Epithelial cell of proximal tubule (primary cell): ENCODE data around the gene NRXN2. TPM values are rescaled to one million over a fixed set of nuclear protein-coding genes. Genes with fewer than 3 reads are reported as not detected.

Experiments used
- DNase-seq: peaks from one replicate; pipeline ENCODE4 v3.0.0-alpha.2; 2011; ENCODE audit warnings: low read depth
- H3K4me3 ChIP-seq: 2 replicates; pipeline ENCODE4 v1.5.1; 2011; ENCODE audit warnings: low read depth, mild to moderate bottlenecking, low read length
- total RNA-seq: library from RNA; depleted of rRNA; stranded (reverse); fragments of >200 nt; gene quantifications from 2 replicates; pipeline ENCODE4 v1.2.3, GENCODE V29; 2015
- TF ChIP-seq, protein P1 (sequence below): conservative IDR thresholded peaks from 2 replicates; pipeline ENCODE4 v1.5.1; 2012; ENCODE audit warnings: low read depth, mild to moderate bottlenecking, low read length

Gene NRXN2
- total RNA-seq, 1 donor from 2014 or later: not detected

DNA sequence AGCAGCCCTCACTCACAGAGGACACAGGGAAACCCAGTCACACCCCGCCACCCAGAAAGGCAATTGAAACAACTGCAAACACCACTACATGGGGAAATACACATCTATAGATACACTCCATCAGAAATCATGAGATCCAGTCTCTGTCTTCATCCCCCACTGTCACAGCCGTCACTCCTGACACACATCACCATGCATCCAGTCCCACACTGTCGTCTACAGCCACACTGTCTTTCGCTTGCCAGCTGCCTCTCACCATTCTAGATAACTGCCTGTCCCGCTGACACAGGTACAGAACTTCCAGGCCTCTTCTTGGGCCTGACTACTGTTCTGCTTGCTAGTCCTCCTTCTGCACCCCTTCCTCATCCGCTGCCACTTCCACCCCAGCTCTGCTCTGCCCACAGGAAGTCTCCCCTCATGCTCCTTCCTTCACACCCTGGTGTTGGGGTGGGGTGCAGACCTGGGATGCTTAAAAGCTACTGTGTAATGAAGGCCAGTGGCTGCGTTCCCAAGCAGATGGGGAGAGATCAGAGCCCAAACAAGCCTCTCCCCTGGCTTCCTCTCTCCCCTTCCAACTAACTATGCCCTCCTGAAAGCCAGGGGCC, 89.3 kb downstream of the NRXN2 start:
- TF ChIP-seq, protein P1, sequence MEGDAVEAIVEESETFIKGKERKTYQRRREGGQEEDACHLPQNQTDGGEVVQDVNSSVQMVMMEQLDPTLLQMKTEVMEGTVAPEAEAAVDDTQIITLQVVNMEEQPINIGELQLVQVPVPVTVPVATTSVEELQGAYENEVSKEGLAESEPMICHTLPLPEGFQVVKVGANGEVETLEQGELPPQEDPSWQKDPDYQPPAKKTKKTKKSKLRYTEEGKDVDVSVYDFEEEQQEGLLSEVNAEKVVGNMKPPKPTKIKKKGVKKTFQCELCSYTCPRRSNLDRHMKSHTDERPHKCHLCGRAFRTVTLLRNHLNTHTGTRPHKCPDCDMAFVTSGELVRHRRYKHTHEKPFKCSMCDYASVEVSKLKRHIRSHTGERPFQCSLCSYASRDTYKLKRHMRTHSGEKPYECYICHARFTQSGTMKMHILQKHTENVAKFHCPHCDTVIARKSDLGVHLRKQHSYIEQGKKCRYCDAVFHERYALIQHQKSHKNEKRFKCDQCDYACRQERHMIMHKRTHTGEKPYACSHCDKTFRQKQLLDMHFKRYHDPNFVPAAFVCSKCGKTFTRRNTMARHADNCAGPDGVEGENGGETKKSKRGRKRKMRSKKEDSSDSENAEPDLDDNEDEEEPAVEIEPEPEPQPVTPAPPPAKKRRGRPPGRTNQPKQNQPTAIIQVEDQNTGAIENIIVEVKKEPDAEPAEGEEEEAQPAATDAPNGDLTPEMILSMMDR: no peak
- DNase-seq: no peak
- H3K4me3 ChIP-seq: no peak overlapping the region

DNA sequence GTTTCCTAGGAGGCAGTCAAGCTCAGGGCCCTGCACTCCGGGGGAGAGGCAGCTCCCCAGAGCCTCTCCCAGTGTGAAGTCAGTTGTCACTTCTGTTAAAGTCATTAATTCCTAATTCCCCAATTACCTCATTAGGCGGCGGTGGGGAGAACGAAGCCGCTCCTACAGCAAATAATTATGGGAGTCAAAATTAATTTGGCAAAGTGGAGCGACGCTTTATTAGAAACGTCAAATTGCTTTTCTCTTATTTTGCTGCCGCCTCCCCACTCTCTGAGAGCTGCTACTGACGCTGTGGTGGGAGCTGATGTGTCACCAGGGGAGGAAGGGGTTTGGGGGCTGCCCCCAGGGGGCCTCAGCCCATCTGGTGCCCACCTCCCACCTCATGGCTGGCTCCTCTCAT, 90.3 kb downstream of the NRXN2 start:
- no peak for DNase-seq
- H3K4me3 ChIP-seq: no peak overlapping the region
- TF ChIP-seq, protein P1: no peak

DNA sequence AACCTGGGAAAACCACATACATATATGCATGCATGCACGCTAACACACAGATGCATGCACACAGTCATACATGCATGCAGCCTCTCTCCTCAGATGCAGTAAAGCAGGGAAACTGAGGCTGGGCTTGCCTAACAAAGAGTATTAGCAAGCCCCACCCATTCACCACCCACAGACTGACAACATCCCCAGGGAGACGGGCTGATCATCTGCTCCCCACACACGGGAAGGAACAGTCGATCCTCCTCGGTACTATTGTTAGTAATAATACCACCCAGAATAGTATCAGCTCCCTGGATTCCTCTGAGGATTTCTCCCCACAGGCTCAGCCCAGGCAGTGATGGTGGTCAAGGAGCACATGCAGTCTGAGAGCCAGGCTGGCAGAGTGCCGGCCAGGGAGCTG, 90.8 kb downstream of the NRXN2 start:
- no peak overlapping the region for H3K4me3 ChIP-seq
- DNase-seq: no peak
- TF ChIP-seq, protein P1: no peak

DNA sequence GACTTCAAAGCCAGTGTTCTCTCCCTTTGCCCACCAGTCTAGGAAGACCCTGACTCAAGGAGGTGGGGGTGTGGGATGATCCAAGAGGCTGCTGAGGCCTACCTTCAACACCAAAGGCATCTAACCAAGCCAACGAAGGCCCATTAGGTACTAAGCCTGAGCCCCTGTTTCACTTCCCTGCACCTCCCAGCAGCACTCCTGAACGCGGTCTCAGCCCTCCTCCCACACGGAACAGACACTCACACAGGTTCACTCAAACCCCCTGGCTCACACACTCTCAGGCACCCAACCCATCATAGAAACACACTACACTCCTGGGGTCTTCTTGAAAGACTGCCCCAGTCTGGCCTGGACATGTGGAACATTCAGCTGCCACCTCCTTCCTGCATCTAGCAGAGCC, 91.3 kb downstream of the NRXN2 start:
- TF ChIP-seq, protein P1: no peak
- no peak overlapping the region for H3K4me3 ChIP-seq
- DNase-seq: no peak

DNA sequence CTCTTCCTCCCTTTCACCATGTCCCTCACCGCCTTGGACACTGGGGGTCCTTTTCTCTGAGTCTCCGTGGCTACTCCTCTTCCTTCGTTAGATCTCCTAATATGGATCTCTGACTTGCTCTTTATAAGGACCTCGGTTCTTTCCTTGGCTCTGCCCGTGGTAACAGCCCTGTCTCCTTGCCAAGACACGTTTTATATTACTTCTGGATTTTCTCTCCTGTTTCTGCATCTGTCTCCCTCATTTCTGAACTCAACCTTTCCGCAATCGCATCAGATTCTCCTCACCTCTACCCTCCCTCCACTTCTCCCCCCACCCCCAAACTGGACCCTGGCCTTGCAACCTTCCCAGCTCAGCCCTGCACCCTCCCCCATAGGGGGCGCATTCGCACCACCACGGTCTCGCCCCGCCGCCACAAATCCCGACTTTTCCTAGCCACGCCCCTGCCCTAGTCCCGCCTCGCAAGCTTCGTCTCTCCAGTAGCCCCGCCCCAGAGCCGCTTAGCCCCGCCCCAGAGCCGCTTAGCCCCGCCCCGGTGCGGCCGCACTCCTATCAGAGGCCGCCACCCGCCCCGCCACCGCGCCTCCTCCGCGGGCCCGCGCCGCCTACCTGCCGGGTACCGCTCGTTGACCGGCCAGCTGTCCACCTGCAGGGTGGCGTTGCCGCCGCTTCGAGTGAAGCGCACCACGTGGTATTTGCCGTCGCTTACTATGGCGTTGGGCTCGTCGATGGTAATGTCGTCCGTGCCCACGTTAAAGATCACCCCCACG, 93.0 kb downstream of the NRXN2 start:
- no peak overlapping the region for H3K4me3 ChIP-seq
- TF ChIP-seq, protein P1: no peak
- DNase-seq: no peak

DNA sequence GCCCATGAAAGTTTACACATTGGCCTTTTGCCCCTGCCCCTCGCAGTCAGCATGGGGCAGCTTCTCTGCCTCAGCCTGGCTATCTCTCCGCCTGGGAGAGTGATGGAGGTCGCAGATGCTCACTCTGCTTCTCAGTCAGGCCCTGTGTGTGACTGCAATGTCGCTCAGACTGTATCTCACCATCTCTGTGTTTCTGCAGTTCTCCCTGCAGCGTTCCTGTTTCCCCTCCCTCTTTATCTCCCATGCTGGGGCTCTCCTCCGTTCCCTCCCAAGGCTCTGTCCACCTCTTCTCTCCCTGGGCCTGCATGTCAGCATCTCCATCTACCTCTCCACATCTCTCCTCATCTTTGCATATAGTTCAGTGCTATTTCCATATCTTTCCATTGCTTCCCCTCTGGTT, 93.9 kb downstream of the NRXN2 start:
- no peak overlapping the region for H3K4me3 ChIP-seq
- DNase-seq: no peak
- TF ChIP-seq, protein P1: no peak

DNA sequence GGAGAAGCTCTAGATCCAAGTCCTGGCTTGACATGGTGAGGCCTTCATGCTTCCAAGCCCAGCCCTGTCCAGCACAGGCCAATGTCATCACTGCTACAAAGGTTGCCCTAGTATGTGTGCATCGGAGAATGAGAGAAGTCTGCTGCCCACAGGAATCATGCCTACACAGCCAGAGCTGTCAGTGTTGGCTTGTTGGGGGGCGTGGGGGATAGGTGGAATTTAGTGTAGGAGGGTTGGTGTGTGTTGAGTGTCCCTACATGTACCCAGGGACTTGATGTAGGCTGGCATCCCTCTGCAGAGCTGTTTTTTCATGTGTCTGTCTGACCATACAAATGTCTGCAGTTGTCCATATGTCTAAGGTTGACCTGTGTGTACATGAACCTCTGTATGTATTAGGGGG, 94.4 kb downstream of the NRXN2 start:
- no peak overlapping the region for H3K4me3 ChIP-seq
- TF ChIP-seq, protein P1: no peak
- no peak for DNase-seq
